Esophagus squamous epithelium (tissue), 4 donors: ENCODE results near the gene NR3C1.

Source experiments
- CTCF ChIP-seq, 6 experiments: fragments of 450-650 bp in 4 of 6; fragments of 200-600 bp in 2 of 6; sonication (generic) in 2 of 6; IDR thresholded peaks; one replicate each; pipeline ENCODE4 v1.5.1; 2016 to 2019; ENCODE audit warnings: antibody characterized with exemption in 6 of 6, mild to moderate bottlenecking in 4 of 6, moderate library complexity in 4 of 6
- POLR2A ChIP-seq, 4 donors: fragments of 450-650 bp; IDR thresholded peaks; one replicate each; pipeline ENCODE4 v1.6.1; 2017; ENCODE audit warnings: antibody characterized with exemption in 4 of 4, mild to moderate bottlenecking in 4 of 4, moderate library complexity in 3 of 4

DNA sequence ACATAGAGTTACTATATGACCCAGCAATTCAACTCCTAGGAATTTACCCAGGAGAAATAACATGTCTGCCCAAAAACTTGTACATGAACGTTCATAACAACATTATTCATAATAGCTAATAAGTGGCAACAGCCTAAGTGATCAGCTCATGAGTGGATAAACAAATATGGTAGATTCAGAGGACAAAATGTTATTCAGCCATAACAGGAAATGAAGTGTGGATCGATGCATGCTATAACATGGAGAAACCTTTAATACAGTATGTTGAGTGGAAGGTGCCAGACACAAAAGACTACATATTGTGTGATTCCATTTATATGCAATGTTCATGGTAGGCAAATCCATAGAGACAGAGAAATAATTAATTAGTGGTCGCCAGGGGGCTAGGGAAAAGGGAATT lies 22.3 kb upstream of the NR3C1 start:
- no peak for TF ChIP-seq CTCF (IDR thresholded peaks at IDR 0.05)
- no peak for TF ChIP-seq POLR2A (IDR thresholded peaks at IDR 0.05)
